ENCODE measurements around the gene IGFBP4. TPM values are rescaled to one million over a fixed set of nuclear protein-coding genes. Genes with fewer than 3 reads are reported as not detected.

IGFBP4 gene
- total RNA-seq, 1 donor from 2014 or later: 700 TPM

DNA sequence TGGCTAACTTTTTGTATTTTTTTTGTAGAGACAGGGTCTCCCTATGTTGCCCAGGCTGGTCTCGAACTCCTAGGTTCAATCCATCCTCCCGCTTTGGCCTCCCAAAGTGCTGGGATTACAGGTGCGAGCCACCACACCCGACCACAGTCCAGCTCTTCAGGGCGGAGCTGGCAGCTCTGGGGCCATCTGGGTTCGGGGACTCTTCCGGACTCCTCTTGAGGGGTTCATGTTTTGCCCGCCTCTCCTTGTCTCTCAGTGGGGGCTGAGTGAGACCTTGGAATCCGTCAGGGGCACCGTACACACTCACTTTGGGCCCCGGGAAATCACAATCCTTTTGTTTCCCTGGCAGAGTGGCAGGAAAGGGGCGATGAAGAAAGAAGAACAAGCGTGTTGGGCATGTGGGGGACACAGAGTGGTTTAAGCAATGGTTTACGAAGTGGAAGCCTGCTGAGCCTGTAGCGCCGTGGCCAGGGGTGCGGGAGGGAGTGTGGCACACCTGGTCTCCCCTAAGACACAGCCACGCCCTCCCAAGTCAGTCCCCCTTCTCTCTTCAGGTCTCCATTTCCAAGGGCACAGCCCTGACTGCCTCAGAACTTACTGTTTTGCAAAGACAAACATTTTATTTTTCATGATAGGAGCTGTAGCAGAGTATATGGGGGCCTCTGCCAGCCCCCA is 32.1 kb downstream of the IGFBP4 start:
- Histone ChIP-seq H3K4me3 (no peak overlapping the region), H3K27ac (peak overlapping the region; percentile 53), H3K4me1 (peaks cover 51% of the 10 kb centered on the region), H3K9me3 (no peaks in the 10 kb centered on the region), H3K36me3 (peaks cover 0 to 5% of the 10 kb centered on the region in 2 donors), H3K27me3 (no peaks in the 10 kb centered on the region)
- intact Hi-C loops (cut with DNase I): loop anchor here (5.0 kb wide), 1 partner anchor 33 kb away; the partner anchor contains the start of gene IGFBP4
- DNase-seq (ENCODE audit: extremely low spot score in 2 of 2): no peak
- TF ChIP-seq POLR2A (IDR thresholded peaks at IDR 0.05) (no peak), POLR2AphosphoS5 (IDR thresholded peaks at IDR 0.05; ENCODE audit: insufficient read depth in 1 of 2, low read depth in 1 of 2) (no peak)
- TF ChIP-seq, protein P1, sequence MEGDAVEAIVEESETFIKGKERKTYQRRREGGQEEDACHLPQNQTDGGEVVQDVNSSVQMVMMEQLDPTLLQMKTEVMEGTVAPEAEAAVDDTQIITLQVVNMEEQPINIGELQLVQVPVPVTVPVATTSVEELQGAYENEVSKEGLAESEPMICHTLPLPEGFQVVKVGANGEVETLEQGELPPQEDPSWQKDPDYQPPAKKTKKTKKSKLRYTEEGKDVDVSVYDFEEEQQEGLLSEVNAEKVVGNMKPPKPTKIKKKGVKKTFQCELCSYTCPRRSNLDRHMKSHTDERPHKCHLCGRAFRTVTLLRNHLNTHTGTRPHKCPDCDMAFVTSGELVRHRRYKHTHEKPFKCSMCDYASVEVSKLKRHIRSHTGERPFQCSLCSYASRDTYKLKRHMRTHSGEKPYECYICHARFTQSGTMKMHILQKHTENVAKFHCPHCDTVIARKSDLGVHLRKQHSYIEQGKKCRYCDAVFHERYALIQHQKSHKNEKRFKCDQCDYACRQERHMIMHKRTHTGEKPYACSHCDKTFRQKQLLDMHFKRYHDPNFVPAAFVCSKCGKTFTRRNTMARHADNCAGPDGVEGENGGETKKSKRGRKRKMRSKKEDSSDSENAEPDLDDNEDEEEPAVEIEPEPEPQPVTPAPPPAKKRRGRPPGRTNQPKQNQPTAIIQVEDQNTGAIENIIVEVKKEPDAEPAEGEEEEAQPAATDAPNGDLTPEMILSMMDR (IDR thresholded peaks at IDR 0.05): no peak

DNA sequence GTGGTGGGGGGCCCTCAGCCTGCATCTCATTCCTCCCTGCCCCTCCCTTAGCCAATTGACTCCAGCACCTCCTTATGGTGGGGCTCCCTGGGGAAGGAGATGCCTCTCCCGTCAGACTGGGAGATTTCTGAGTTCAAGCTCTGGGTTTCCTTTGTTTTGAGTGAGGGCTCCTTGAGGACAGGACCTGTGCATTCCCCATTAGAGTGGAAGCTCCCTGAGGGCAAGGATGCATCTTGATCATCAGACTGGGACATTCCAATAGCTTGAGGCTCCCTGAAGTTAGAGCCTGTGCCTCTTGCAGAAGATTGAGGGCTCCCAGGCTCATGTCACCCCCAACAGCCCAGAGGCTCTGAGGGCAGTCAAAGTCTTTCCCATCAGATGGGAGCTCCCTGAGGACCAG is 34.5 kb downstream of the IGFBP4 start:
- Histone ChIP-seq H3K36me3 (peaks cover 0 to 5% of the 10 kb centered on the region in 2 donors), H3K4me1 (peaks cover 58% of the 10 kb centered on the region)
- intact Hi-C loops (cut with DNase I): loop anchor here (5.0 kb wide), 1 partner anchor 35 kb away; the partner anchor contains the start of gene IGFBP4

DNA sequence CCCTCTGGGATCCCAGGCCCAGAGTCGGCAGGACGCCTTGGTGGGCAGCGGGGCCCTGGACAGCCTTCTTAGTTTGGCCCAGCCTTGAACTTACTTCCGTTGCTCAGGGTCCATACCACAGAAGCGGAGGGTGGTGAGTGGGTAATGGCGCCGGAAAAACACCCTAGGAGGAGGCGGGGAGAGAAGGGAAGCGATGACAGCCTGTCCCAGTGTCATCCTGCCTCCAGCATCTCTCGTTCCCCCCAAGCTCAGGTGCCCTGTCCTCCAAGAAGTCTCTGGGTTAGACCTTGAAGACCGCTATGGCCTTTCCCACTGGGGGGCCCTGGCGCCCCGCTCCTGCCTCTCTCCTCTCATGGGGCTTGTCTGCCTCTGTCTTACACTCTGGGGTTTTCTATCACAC is 35.2 kb downstream of the IGFBP4 start:
- no peak for DNase-seq (ENCODE audit: extremely low spot score in 2 of 2)
- H3K4me3 ChIP-seq: no peak overlapping the region
- peaks cover 0 to 5% of the 10 kb centered on the region in 2 donors for H3K36me3 ChIP-seq
- TF ChIP-seq, protein P1 (IDR thresholded peaks at IDR 0.05): no peak
- TF ChIP-seq POLR2AphosphoS5 (IDR thresholded peaks at IDR 0.05; ENCODE audit: insufficient read depth in 1 of 2, low read depth in 1 of 2) (no peak), POLR2A (IDR thresholded peaks at IDR 0.05) (no peak)
- no peaks in the 10 kb centered on the region for H3K9me3 ChIP-seq
- H3K4me1 ChIP-seq: peaks cover 62% of the 10 kb centered on the region
- no peaks in the 10 kb centered on the region for H3K27me3 ChIP-seq
- no peak overlapping the region for H3K27ac ChIP-seq
- intact Hi-C loops (cut with DNase I): loop anchor here (5.0 kb wide), 1 partner anchor 36 kb away; the partner anchor contains the start of gene IGFBP4

More for the DNA sequence above, 34.5 kb downstream of the IGFBP4 start:
- no peak for DNase-seq (ENCODE audit: extremely low spot score in 2 of 2)
- no peaks in the 10 kb centered on the region for H3K9me3 ChIP-seq
- H3K27me3 ChIP-seq: no peaks in the 10 kb centered on the region
- H3K4me3 ChIP-seq: no peak overlapping the region
- H3K27ac ChIP-seq: no peak overlapping the region
- TF ChIP-seq, protein P1 (IDR thresholded peaks at IDR 0.05): no peak
- TF ChIP-seq POLR2AphosphoS5 (IDR thresholded peaks at IDR 0.05; ENCODE audit: insufficient read depth in 1 of 2, low read depth in 1 of 2): no peak
- no peak for TF ChIP-seq POLR2A (IDR thresholded peaks at IDR 0.05)

DNA sequence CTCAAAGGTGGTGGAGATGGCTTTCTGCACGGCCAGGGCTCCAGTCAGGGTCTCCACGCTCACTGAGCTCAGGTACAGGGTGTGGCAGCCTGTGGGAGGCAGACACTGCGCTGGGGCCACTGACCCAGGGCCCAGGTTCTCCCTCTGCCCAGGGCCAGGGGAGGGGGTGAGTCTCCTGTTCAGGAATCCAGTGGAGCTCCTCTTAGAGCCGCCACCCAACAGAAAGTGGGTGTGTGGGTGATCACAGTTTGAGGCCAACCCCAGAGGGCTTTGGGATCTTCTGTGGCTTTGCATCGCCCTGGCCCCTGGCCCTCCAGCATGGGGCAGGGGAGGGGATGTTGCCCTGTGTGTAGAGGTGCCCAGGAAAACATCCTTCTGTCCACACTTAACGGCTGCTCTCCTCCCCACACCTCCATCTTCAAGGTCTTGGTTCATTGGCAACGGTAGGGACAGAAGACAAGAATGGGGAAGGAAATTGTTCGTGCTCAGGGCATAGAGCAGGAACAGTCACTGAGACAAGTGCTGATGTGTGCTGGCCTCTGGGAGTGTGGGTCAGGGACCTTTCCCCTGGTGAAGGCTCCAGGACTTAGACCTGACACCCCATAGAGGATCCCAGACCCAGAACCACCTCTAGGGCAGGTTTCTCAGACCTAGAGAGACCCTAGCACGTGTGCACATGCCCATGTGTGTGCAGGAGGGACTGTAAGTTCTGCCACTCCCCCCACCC is 36.7 kb downstream of the IGFBP4 start:
- Histone ChIP-seq H3K36me3 (peaks cover 0 to 5% of the 10 kb centered on the region in 2 donors), H3K4me1 (peaks cover 65% of the 10 kb centered on the region), H3K4me3 (no peak overlapping the region), H3K9me3 (no peaks in the 10 kb centered on the region), H3K27me3 (no peaks in the 10 kb centered on the region), H3K27ac (peak overlapping the region; percentile 51)
- no peak for TF ChIP-seq POLR2AphosphoS5 (IDR thresholded peaks at IDR 0.05; ENCODE audit: insufficient read depth in 1 of 2, low read depth in 1 of 2)
- TF ChIP-seq, protein P1 (IDR thresholded peaks at IDR 0.05): no peak
- TF ChIP-seq POLR2A (IDR thresholded peaks at IDR 0.05): no peak
- intact Hi-C loops (cut with DNase I): loop anchor here (5.0 kb wide), 1 partner anchor 38 kb away; the partner anchor contains the start of gene IGFBP4
- DNase-seq (ENCODE audit: extremely low spot score in 2 of 2): no peak

All from vagina (tissue), 2 donors.